Aorta (tissue), 5 donors: Measurements from ENCODE around the gene NCS1. TPM values are rescaled to one million over a fixed set of nuclear protein-coding genes. Genes with fewer than 3 reads are reported as not detected.
"Not testable (repeated sequence)": the region's sequence is repeated elsewhere in the genome, so short reads cannot be mapped to it uniquely, and the experiment has no call there.

ENCODE experiments used
- ATAC-seq: fragments of 200-7000 bp; cut with Tn5 transposase; one replicate; pipeline ENCODE4 v1.9.1; 2022; ENCODE audit warnings: moderate library complexity; ENCODE audit not compliant: low FRiP score
- DNase-seq, 2 donors: peaks; one replicate each; pipeline ENCODE4 v3.0.0-alpha.2; 2020
- H3K27ac ChIP-seq, 2 donors: one replicate each; pipeline ENCODE4 v1.5.1; 2013; ENCODE audit warnings: low read length in 2 of 2, mild to moderate bottlenecking in 2 of 2, moderate library complexity in 2 of 2, control low read depth in 1 of 2, inconsistent platforms in 1 of 2, low read depth in 1 of 2
- H3K27me3 ChIP-seq, 2 donors: one replicate each; pipeline ENCODE4 v1.6.1; 2013; ENCODE audit warnings: control low read depth in 1 of 2, low read length in 1 of 2, mild to moderate bottlenecking in 1 of 2, moderate library complexity in 1 of 2; ENCODE audit not compliant: insufficient read depth in 2 of 2, control insufficient read depth in 1 of 2
- H3K36me3 ChIP-seq, 2 donors: one replicate each; pipeline ENCODE4 v1.6.1; 2013; ENCODE audit warnings: control low read depth in 1 of 2, low read length in 1 of 2, mild to moderate bottlenecking in 1 of 2; ENCODE audit not compliant: insufficient read depth in 2 of 2, control insufficient read depth in 1 of 2
- H3K4me1 ChIP-seq, 2 donors: one replicate each; pipeline ENCODE4 v1.6.1; 2013; ENCODE audit warnings: low read length in 2 of 2, control low read depth in 1 of 2, mild to moderate bottlenecking in 1 of 2, moderate library complexity in 1 of 2; ENCODE audit not compliant: insufficient read depth in 2 of 2, control insufficient read depth in 1 of 2
- H3K4me3 ChIP-seq, 2 donors: one replicate each; pipeline ENCODE4 v1.5.1; 2013; ENCODE audit warnings: low read length in 2 of 2, control low read depth in 1 of 2, mild to moderate bottlenecking in 1 of 2
- H3K9me3 ChIP-seq: one replicate; pipeline ENCODE4 v1.6.1; 2013; ENCODE audit warnings: mild to moderate bottlenecking, low read length; ENCODE audit not compliant: control insufficient read depth
- WGBS, 2 donors: extraction: QIAGEN DNeasy Blood & Tissue Kit; methylation state at CpG; one replicate each; pipeline ENCODE4 v1.1.7; 2013; 5-methylcytosine and 5-hydroxymethylcytosine counted together
- intact Hi-C, 2 donors: fragments of 100-400 bp; cut with DNase I; formaldehyde crosslinking; loops; one replicate each; pipeline versions ENCODE4 v1.14.2 to v1.15.0; 2022
- polyA plus RNA-seq, 2 donors: library from polyadenylated mRNA; stranded (reverse); fragments of 200-250 nt; gene quantifications; one replicate each; pipeline ENCODE4 v1.2.3, GENCODE V29; 2013
- total RNA-seq, 2 donors: library from RNA; stranded (reverse); fragmentation: NEBNext Ultra II Directional; extraction: Animal tissue kit (Norgen Biotek cat#: 25700); gene quantifications; one replicate each; pipeline ENCODE4 v1.2.1, GENCODE V29; 2021
- donor health status: healthy with polysubstance abuse.
- donor health status: Bipolar disorder and iron deficiency.
- donor health status: DM: no; HTN: no; CAD: no.
- donor health status: DM: no; HTN: no; CAD: no.
- donor health status: DM: yes; HTN: yes; CAD: no.

The NCS1 gene
- total and polyA plus RNA-seq, 4 donors, result 21.3 to 171 (median 47.4) TPM

DNA sequence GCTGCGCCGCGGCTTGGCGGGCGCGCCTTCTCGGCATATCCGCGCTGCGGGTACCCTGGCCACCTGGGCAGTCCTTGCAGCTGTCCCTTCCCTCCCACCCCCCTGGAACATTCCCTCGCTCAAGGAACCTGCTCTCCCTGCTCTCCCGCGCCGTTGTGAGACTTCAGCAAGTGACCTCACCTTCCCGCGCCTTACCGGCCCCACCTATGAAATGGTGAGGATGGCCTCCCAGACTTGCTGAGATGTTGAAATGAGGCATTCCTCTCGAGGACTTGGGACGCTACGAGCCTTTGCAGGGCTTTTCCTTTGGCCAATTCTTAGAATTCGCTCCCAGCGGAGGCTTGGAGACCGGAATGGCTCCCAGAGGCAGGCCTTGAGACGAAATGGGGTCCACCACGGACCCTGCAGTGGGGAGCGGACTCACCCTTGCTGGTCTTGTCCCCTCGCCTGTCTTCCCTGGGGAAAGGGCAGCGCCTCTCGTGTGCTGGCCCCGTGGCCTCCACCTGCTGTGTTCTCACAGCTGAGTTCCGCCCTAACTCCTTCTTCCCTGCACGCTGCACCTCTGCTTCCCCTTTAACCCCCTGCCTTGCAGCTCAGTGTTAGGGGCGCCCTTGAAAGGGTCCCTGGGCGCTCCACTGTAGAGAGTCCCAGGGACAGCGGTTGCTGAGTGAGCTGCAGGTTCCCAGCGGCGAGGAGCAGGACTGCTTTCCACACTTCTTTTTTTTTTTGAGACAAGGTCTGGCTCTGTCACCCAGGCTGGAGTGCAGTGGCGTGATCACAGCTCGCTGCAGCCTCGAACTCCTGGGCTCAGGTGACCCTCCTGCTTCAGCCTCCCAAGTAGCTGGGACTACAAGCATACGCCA lies 94.3 kb downstream of the NCS1 start:
- Histone ChIP-seq H3K27ac (no peak overlapping the region), H3K36me3 (no peaks in the 10 kb centered on the region), H3K4me1 (no peaks in the 10 kb centered on the region), H3K9me3 (no peaks in the 10 kb centered on the region), H3K4me3 (no peak overlapping the region), H3K27me3 (peaks cover 0 to 3% of the 10 kb centered on the region in 2 donors)
- WGBS, 2 donors, result 23 to 26% methylated on average over 37 to 41 of the region's 41 CpGs
- DNase-seq (peak in 1 of 2 donors; percentile 21), ATAC-seq (no peak)
- intact Hi-C loops, result no loop called here

DNA sequence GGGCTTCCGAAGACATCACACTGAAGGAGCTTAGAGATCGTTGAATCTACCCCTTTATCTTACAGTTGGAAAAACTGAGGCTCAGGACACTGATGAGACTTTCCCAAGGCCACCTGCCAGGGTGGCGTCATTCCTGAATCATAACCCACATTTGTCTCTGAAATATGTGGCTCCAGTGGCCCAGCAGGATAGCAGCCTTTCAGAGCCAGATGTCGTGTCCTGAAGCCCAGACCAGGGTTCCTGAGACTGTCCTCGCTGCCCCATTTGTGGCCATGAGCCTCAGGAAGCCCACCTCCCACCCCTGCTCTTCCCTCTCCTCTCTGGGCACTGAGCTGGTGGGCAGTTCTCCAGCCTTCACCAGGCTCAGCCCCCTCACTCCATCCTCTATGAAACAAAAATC lies 95.7 kb downstream of the NCS1 start:
- H3K27ac ChIP-seq, result no peak overlapping the region
- intact Hi-C loops, result no loop called here
- H3K9me3 ChIP-seq, result no peaks in the 10 kb centered on the region
- DNase-seq (no peak), ATAC-seq (no peak)
- H3K4me1 ChIP-seq, result no peaks in the 10 kb centered on the region
- H3K4me3 ChIP-seq, result no peak overlapping the region
- no peaks in the 10 kb centered on the region for H3K36me3 ChIP-seq
- 82 to 91% methylated on average over 5 of the region's 5 CpGs for WGBS, 2 donors
- H3K27me3 ChIP-seq, result peaks cover 0 to 3% of the 10 kb centered on the region in 2 donors

DNA sequence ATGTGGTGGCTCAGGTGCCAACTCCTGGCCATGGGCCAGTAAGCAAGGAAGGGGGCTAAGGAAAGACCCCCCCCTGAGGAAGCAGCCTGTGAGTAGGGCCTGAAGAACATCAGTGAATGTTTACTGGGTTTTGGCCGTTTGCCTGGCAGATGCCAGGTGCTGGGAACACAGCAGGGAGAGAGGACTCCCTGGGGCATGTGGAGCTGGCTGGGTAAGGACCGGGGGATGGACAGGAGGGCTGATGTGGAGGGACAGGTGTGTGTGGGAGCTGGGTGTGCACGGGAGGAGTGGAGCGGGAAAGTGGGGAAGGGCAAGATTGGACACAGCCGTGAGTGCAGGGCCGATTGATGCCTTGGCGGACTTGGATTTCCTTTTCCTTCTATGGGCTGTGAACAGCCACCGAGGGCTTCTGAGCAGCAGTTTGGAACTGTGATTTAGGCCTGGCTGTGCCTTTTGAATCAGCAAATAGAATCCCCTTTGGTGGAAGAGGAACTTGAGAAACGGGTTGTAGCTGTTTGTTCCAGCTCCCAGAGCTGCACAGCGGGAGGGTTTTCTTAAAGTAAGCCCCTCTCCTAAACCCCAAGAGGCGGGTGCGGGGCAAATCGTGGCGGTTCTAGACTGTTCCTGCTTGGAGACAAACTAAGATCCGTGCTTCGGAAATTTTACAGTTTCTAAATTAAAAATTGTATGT lies 96.5 kb downstream of the NCS1 start:
- no peaks in the 10 kb centered on the region for H3K9me3 ChIP-seq
- no peak overlapping the region for H3K27ac ChIP-seq
- intact Hi-C loops, result no loop called here
- no peaks in the 10 kb centered on the region for H3K36me3 ChIP-seq
- no peak overlapping the region for H3K4me3 ChIP-seq
- peak; percentile 26 for ATAC-seq
- H3K4me1 ChIP-seq, result no peaks in the 10 kb centered on the region
- H3K27me3 ChIP-seq, result peaks cover 0 to 3% of the 10 kb centered on the region in 2 donors
- no peak for DNase-seq
- 64 to 70% methylated on average over 16 of the region's 16 CpGs for WGBS, 2 donors

GRCh38 chr9:130271473-130271872 lies 99.3 kb downstream of the NCS1 start:
- no peak overlapping the region for H3K27ac ChIP-seq
- WGBS, 2 donors, result 72 to 81% methylated on average over 6 of the region's 6 CpGs
- H3K4me3 ChIP-seq, result no peak overlapping the region
- H3K4me1 ChIP-seq, result no peaks in the 10 kb centered on the region
- no peak for DNase-seq
- H3K9me3 ChIP-seq, result no peaks in the 10 kb centered on the region
- intact Hi-C loops, result no loop called here
- ATAC-seq, result no peak
- H3K36me3 ChIP-seq, result no peaks in the 10 kb centered on the region
- H3K27me3 ChIP-seq, result no peaks in the 10 kb centered on the region

DNA sequence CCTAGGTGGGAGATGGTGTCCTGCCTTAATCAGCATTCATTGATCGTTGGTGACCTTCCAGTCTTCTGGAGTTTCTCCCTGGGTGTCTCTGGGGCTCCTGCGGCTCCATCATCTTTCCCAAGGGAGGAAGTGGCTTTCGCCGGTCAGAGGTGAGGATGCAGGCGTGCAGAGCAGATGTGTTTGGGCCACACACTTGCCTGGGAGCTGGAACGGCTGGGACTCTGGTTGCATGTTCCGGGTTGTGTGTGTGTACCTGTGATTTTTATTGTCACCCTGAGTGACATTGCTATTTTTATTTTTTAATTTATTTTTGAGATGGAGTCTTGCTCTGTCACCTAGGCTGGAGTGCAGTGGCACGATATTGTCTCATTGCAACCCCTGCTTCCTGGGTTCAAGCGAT lies 103.0 kb downstream of the NCS1 start:
- 85% methylated on average over 9 of the region's 9 CpGs for WGBS, 2 donors
- H3K36me3 ChIP-seq, result no peaks in the 10 kb centered on the region
- intact Hi-C loops, result no loop called here
- ATAC-seq (no peak), DNase-seq (no peak)
- no peak overlapping the region for H3K27ac ChIP-seq
- H3K27me3 ChIP-seq, result no peaks in the 10 kb centered on the region
- no peak overlapping the region for H3K4me3 ChIP-seq
- no peaks in the 10 kb centered on the region for H3K9me3 ChIP-seq
- H3K4me1 ChIP-seq, result no peaks in the 10 kb centered on the region

- ATAC-seq (no peak), DNase-seq (no peak)
- Histone ChIP-seq H3K9me3 (no peaks in the 10 kb centered on the region), H3K4me3 (no peak overlapping the region), H3K36me3 (no peaks in the 10 kb centered on the region), H3K4me1 (no peaks in the 10 kb centered on the region), H3K27me3 (no peaks in the 10 kb centered on the region), H3K27ac (no peak overlapping the region)
- intact Hi-C loops, result no loop called here
- 49 to 64% methylated on average over 3 of the region's 3 CpGs for WGBS, 2 donors
Observed at GRCh38 chr9:130276121-130276520, 103.9 kb downstream of the NCS1 start.

DNA sequence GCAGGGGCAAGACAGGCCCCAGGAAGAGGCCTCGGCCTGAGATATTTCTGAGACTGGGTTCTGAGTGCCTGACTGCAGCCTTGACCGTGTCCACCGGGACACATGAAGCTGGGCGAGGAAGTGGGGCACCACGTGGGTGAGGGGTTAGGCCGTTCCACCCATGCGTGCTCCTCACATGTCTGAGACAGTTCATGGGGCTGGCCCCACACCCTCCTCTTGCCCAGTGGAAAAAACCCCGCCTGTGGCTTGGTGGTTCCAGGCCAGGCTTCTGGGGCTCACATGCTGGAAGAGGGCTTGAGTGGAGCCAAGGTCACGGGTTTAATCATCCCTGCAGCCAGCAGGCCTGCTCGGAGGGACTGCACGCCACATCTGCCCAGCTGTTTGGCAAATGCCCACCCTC lies 104.8 kb downstream of the NCS1 start:
- H3K4me3 ChIP-seq, result no peak overlapping the region
- H3K27ac ChIP-seq, result no peak overlapping the region
- WGBS, 2 donors, result 93 to 95% methylated on average over 11 of the region's 11 CpGs
- ATAC-seq, result peak; percentile 19
- H3K9me3 ChIP-seq, result no peaks in the 10 kb centered on the region
- no peak for DNase-seq
- no peaks in the 10 kb centered on the region for H3K4me1 ChIP-seq
- intact Hi-C loops, result no loop called here
- no peaks in the 10 kb centered on the region for H3K36me3 ChIP-seq
- H3K27me3 ChIP-seq, result no peaks in the 10 kb centered on the region

DNA sequence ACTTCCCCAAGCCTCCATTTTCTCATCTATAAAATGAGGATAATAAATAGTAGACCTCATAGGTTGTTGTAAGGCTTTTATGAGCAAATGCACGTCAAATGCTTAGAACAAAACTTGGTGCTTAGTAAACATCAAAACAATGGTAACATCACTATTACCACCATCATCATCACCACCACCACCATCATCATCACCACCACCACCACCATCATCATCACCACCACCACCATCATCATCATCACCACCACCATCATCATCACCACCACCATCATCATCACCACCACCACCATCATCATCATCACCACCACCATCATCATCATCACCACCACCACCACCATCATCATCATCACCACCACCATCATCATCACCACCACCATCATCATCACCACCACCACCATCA lies 105.3 kb downstream of the NCS1 start:
- H3K36me3 ChIP-seq, H3K9me3 ChIP-seq, H3K27me3 ChIP-seq, intact Hi-C loops, DNase-seq, H3K27ac ChIP-seq, ATAC-seq, H3K4me3 ChIP-seq, H3K4me1 ChIP-seq: not testable (repeated sequence)
- WGBS, 2 donors, result 92 to 100% methylated on average over 1 of the region's 1 CpG
